SU-DHL-6 (cell line): ENCODE data around the gene SLCO4A1.

Experiments
- H2AFZ ChIP-seq: fragments of 200-600 bp; sonication (generic); 2 replicates; pipeline ENCODE4 v1.6.1; 2014; ENCODE audit warnings: low read depth, mild to moderate bottlenecking, moderate library complexity, mixed read lengths, antibody characterized with exemption, low read length; ENCODE audit not compliant: severe bottlenecking
- H3F3A ChIP-seq: fragments of 200-600 bp; shearing (Covaris generic); 2 replicates; pipeline ENCODE4 v1.6.0; 2016; ENCODE audit warnings: antibody characterized with exemption, mild to moderate bottlenecking; ENCODE audit not compliant: insufficient read depth
- H3K27ac ChIP-seq: fragments of 200-600 bp; sonication (generic); 2 replicates; pipeline ENCODE4 v1.5.1; 2016; ENCODE audit warnings: low read depth, mild to moderate bottlenecking, low read length, moderate library complexity, mixed read lengths
- H3K27me3 ChIP-seq: fragments of 200-600 bp; sonication (generic), shearing (Covaris generic); 2 replicates; pipeline ENCODE4 v1.6.0; 2014; ENCODE audit warnings: mild to moderate bottlenecking, low read length
- H3K36me3 ChIP-seq: fragments of 200-600 bp; sonication (generic); 2 replicates; pipeline ENCODE4 v1.6.1; 2014; ENCODE audit warnings: mild to moderate bottlenecking, low read length, mixed read lengths
- H3K4me2 ChIP-seq: fragments of 300-600, 200-600 bp; shearing (Covaris generic), sonication (generic); 2 replicates; pipeline ENCODE4 v1.6.0; 2014; ENCODE audit warnings: low read length, low read depth, mild to moderate bottlenecking; ENCODE audit not compliant: poor library complexity, severe bottlenecking
- H3K4me3 ChIP-seq: fragments of 200-600 bp; sonication (generic); 2 replicates; pipeline ENCODE4 v1.5.1; 2014; ENCODE audit warnings: antibody characterized with exemption, low read length, mild to moderate bottlenecking, mixed read lengths; ENCODE audit not compliant: insufficient read depth, poor library complexity, severe bottlenecking
- H3K79me2 ChIP-seq: fragments of 200-600 bp; sonication (generic); 2 replicates; pipeline ENCODE4 v1.6.1; 2014; ENCODE audit warnings: mild to moderate bottlenecking, low read length, moderate library complexity; ENCODE audit not compliant: insufficient read depth
- H3K9ac ChIP-seq: fragments of 200-600 bp; sonication (generic); 2 replicates; pipeline ENCODE4 v1.7.0; 2014; ENCODE audit warnings: mild to moderate bottlenecking, low read length
- H3K9me2 ChIP-seq: fragments of 200-600 bp; sonication (generic); replicated peaks from 2 replicates; pipeline ENCODE4 v1.6.1; 2014; ENCODE audit warnings: low read length; ENCODE audit not compliant: insufficient read depth
- H3K9me3 ChIP-seq: fragments of 200-600 bp; sonication (generic); 2 replicates; pipeline ENCODE4 v1.6.1; 2014; ENCODE audit warnings: low read length, mixed read lengths; ENCODE audit not compliant: insufficient read depth
- H4K20me1 ChIP-seq: fragments of 200-600 bp; sonication (generic); 2 replicates; pipeline ENCODE4 v1.6.1; 2014; ENCODE audit warnings: low read depth, mild to moderate bottlenecking, antibody characterized with exemption, low read length, moderate library complexity, mixed read lengths
- EZH2phosphoT487 ChIP-seq: fragments of 200-600 bp; sonication (generic), shearing (Covaris generic); conservative IDR thresholded peaks from 2 replicates; pipeline ENCODE4 v1.6.1; 2018; ENCODE audit warnings: mild to moderate bottlenecking, antibody characterized with exemption, low read length, moderate library complexity, mixed read lengths
- TF ChIP-seq, protein P1 (sequence below): fragments of 200-600 bp; sonication (generic); IDR thresholded peaks from one replicate; pipeline ENCODE4 v1.5.1; 2017; ENCODE audit warnings: antibody characterized with exemption, mild to moderate bottlenecking, low read length, moderate library complexity; ENCODE audit not compliant: insufficient read depth, poor library complexity, severe bottlenecking

SLCO4A1 gene

DNA sequence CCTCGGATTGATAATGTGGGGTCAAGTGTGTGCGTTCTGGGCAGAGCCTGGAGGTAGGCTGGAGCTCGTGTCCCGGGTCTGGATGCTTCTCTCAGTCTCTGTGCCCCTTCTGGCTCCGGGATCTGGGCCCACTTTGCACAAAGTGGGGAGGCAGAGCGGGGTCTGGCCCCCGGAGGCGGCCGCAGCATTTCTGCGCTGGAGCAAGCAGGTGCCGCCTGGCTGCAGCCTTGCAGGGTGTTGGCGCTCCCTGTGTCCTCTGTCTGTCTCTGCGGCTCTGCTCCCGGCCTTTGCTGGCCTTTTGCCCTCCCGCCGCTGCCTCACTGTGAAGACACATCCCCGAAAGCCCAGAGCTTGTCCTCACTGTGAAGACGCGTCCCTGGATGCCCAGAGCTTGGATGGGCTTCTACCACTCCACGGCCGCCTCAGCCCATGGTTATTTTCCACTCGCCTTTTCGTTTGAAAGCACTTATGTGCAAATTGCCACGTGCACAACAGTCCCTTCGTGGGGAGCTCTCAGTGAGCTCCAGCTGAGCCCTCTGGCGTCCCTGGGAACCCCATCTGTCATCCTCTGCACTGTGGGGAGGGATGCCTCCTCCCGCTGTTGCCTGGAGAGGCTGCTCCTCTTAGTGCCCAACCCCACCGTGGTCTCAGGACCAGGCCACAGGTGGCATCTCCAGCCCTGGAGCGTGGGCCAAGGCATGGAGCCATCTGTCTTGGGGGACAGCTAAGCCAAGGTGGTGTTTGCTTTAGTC is 17.4 kb downstream of the SLCO4A1 start:
- Histone ChIP-seq H3K79me2 (no peaks in the 10 kb centered on the region), H2AFZ (no peak overlapping the region), H3K4me3 (no peak overlapping the region), H3K9me2 (no peaks in the 10 kb centered on the region), H3K27me3 (no peaks in the 10 kb centered on the region), H4K20me1 (no peaks in the 10 kb centered on the region), H3K27ac (no peak overlapping the region), H3K9me3 (no peaks in the 10 kb centered on the region), H3K9ac (no peak overlapping the region), H3F3A (no peaks in the 10 kb centered on the region), H3K4me2 (no peak overlapping the region), H3K36me3 (no peaks in the 10 kb centered on the region)
- TF ChIP-seq, protein P1, sequence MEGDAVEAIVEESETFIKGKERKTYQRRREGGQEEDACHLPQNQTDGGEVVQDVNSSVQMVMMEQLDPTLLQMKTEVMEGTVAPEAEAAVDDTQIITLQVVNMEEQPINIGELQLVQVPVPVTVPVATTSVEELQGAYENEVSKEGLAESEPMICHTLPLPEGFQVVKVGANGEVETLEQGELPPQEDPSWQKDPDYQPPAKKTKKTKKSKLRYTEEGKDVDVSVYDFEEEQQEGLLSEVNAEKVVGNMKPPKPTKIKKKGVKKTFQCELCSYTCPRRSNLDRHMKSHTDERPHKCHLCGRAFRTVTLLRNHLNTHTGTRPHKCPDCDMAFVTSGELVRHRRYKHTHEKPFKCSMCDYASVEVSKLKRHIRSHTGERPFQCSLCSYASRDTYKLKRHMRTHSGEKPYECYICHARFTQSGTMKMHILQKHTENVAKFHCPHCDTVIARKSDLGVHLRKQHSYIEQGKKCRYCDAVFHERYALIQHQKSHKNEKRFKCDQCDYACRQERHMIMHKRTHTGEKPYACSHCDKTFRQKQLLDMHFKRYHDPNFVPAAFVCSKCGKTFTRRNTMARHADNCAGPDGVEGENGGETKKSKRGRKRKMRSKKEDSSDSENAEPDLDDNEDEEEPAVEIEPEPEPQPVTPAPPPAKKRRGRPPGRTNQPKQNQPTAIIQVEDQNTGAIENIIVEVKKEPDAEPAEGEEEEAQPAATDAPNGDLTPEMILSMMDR, result no peak
- TF ChIP-seq EZH2phosphoT487, result no peak

DNA sequence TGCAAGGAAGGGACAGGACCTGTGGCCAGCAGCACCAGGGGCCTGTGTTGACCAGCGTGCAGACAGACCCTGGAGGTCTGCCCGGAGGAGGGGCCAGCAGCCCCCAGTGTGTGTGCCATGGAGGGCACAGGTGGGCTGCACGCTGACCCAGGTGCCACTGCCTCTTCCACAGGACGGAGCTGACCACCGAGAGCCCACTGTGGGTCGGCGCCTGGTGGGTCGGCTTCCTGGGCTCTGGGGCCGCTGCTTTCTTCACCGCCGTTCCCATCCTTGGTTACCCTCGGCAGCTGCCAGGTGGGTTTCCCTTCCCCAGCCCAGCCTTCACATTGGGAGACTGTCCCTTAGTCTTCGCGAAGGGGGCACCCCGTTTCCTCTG is 17.9 kb downstream of the SLCO4A1 start:
- H3K9me2 ChIP-seq, result no peaks in the 10 kb centered on the region
- no peak overlapping the region for H3K4me2 ChIP-seq
- H3K9ac ChIP-seq, result no peak overlapping the region
- H3K9me3 ChIP-seq, result no peaks in the 10 kb centered on the region
- H2AFZ ChIP-seq, result no peak overlapping the region
- H3F3A ChIP-seq, result no peaks in the 10 kb centered on the region
- no peaks in the 10 kb centered on the region for H3K27me3 ChIP-seq
- H3K36me3 ChIP-seq, result no peaks in the 10 kb centered on the region
- no peaks in the 10 kb centered on the region for H4K20me1 ChIP-seq
- no peaks in the 10 kb centered on the region for H3K79me2 ChIP-seq
- no peak overlapping the region for H3K27ac ChIP-seq
- no peak for TF ChIP-seq EZH2phosphoT487
- TF ChIP-seq, protein P1, result no peak
- H3K4me3 ChIP-seq, result no peak overlapping the region

DNA sequence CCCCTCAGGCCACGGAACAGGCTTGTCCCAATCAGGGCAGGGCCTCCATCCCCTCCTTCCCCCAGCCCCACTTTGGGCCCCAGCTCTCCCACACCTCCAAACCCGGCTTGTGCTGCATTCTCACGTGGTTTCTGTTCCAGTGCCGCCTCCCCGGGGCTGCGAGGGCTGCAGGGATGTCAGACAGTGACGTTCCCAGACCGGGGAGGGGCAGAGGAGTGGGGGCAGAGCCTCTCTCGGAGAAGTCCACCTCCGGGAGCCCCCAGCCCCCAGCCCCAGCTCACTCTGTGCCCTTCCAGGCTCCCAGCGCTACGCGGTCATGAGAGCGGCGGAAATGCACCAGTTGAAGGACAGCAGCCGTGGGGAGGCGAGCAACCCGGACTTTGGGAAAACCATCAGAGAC is 18.5 kb downstream of the SLCO4A1 start:
- no peaks in the 10 kb centered on the region for H3F3A ChIP-seq
- H3K79me2 ChIP-seq, result no peaks in the 10 kb centered on the region
- no peak overlapping the region for H3K9ac ChIP-seq
- no peaks in the 10 kb centered on the region for H4K20me1 ChIP-seq
- H3K9me3 ChIP-seq, result no peaks in the 10 kb centered on the region
- H3K4me2 ChIP-seq, result no peak overlapping the region
- no peaks in the 10 kb centered on the region for H3K9me2 ChIP-seq
- H3K27ac ChIP-seq, result no peak overlapping the region
- no peak overlapping the region for H2AFZ ChIP-seq
- no peak overlapping the region for H3K4me3 ChIP-seq
- no peaks in the 10 kb centered on the region for H3K36me3 ChIP-seq
- no peaks in the 10 kb centered on the region for H3K27me3 ChIP-seq
- TF ChIP-seq, protein P1, result no peak
- TF ChIP-seq EZH2phosphoT487, result no peak
